WTC11 (cell line): Measurements from ENCODE around the gene HBB. TPM values are rescaled to one million over a fixed set of nuclear protein-coding genes. Genes with fewer than 3 reads are reported as not detected.

ENCODE experiments used
- ATAC-seq: fragments of 200-7000 bp; cut with Tn5 transposase; 2 replicates; pipeline ENCODE4 v1.10.0; 2021; ENCODE audit warnings: mild to moderate bottlenecking, moderate library complexity
- CTCF ChIA-PET: fragments of 300-600 bp; sonication (Branson Sonifier 250); formaldehyde crosslinking; loops from one replicate; lab custom pipeline; 2021; ENCODE audit warnings: antibody characterized with exemption; lab: Charles Lee
- POLR2A ChIA-PET: fragments of 350-600 bp; sonication (Branson Sonifier 250); formaldehyde crosslinking; loops from one replicate; lab custom pipeline; 2021; ENCODE audit warnings: antibody characterized with exemption; lab: Charles Lee
- DNase-seq: peaks from one replicate; pipeline ENCODE4 v3.0.0; 2021; ENCODE audit warnings: low spot score
- H3K27ac Mint-ChIP-seq: 2 replicates; pipeline ENCODE4 v1.8.0; 2021; ENCODE audit warnings: mixed read lengths
- H3K27me3 Mint-ChIP-seq: 2 replicates; pipeline ENCODE4 v1.8.0; 2021; ENCODE audit warnings: low read depth, mild to moderate bottlenecking, moderate library complexity, mixed read lengths
- H3K36me3 Mint-ChIP-seq: 2 replicates; pipeline ENCODE4 v1.8.0; 2021; ENCODE audit warnings: mixed read lengths
- H3K4me1 Mint-ChIP-seq: 2 replicates; pipeline ENCODE4 v1.8.0; 2022; ENCODE audit warnings: mixed read lengths
- H3K4me3 Mint-ChIP-seq: 2 replicates; pipeline ENCODE4 v1.8.0; 2021; ENCODE audit warnings: mild to moderate bottlenecking, moderate library complexity, mixed read lengths
- H3K9me3 Mint-ChIP-seq: 2 replicates; pipeline ENCODE4 v1.8.0; 2021; ENCODE audit warnings: mixed read lengths
- FOXJ3 ChIP-seq: sonication (generic); formaldehyde crosslinking; IDR thresholded peaks from 2 replicates; pipeline ENCODE4 v1.9.0; 2021; ENCODE audit warnings: missing genetic modification reagents, mild to moderate bottlenecking, borderline replicate concordance
- FOXP4 ChIP-seq: sonication (generic); formaldehyde crosslinking; IDR thresholded peaks from 2 replicates; pipeline ENCODE4 v1.8.0; 2022; ENCODE audit warnings: mild to moderate bottlenecking, missing genetic modification reagents
- MYBL2 ChIP-seq: sonication (generic); formaldehyde crosslinking; IDR thresholded peaks from 2 replicates; pipeline ENCODE4 v1.8.1; 2023; ENCODE audit warnings: mild to moderate bottlenecking, moderate library complexity, missing genetic modification reagents
- NFATC4 ChIP-seq: fragments of 250-450 bp; sonication (Bioruptor Pico); IDR thresholded peaks from 2 replicates; pipeline ENCODE4 v1.9.0; 2021; ENCODE audit warnings: mild to moderate bottlenecking
- NFE2L1 ChIP-seq: sonication (generic); formaldehyde crosslinking; IDR thresholded peaks from 2 replicates; pipeline ENCODE4 v1.8.1; 2023; ENCODE audit warnings: missing genetic modification reagents
- NR1H2 ChIP-seq: sonication (generic); formaldehyde crosslinking; IDR thresholded peaks from 2 replicates; pipeline ENCODE4 v1.9.0; 2021; ENCODE audit warnings: mild to moderate bottlenecking, moderate library complexity, missing genetic modification reagents
- NR2C2 ChIP-seq: sonication (generic); formaldehyde crosslinking; IDR thresholded peaks from 2 replicates; pipeline ENCODE4 v1.8.0; 2022; ENCODE audit warnings: mild to moderate bottlenecking, missing genetic modification reagents
- NR3C1 ChIP-seq: sonication (generic); formaldehyde crosslinking; conservative IDR thresholded peaks from 2 replicates; pipeline ENCODE4 v1.8.1; 2023; ENCODE audit warnings: low read depth, mild to moderate bottlenecking, missing genetic modification reagents
- OVOL2 ChIP-seq: fragments of 250-450 bp; sonication (Bioruptor Pico); IDR thresholded peaks from 2 replicates; pipeline ENCODE4 v1.9.0; 2021; ENCODE audit warnings: mild to moderate bottlenecking, borderline replicate concordance
- SOX15 ChIP-seq: fragments of 250-450 bp; sonication (Bioruptor Pico); IDR thresholded peaks from 2 replicates; pipeline ENCODE4 v1.9.0; 2021; ENCODE audit warnings: mild to moderate bottlenecking
- TCF7 ChIP-seq: sonication (generic); formaldehyde crosslinking; IDR thresholded peaks from 2 replicates; pipeline ENCODE4 v1.8.0; 2022; ENCODE audit warnings: mild to moderate bottlenecking, low read depth, missing genetic modification reagents, moderate library complexity
- TEAD1 ChIP-seq: sonication (generic); formaldehyde crosslinking; IDR thresholded peaks from 2 replicates; pipeline ENCODE4 v1.8.0; 2022; ENCODE audit warnings: mild to moderate bottlenecking, missing genetic modification reagents
- ZBTB43 ChIP-seq: sonication (generic); formaldehyde crosslinking; IDR thresholded peaks from 2 replicates; pipeline ENCODE4 v1.8.1; 2023; ENCODE audit warnings: mild to moderate bottlenecking, missing genetic modification reagents
- ZNF232 ChIP-seq: sonication (generic); formaldehyde crosslinking; IDR thresholded peaks from 2 replicates; pipeline ENCODE4 v1.8.0; 2022; ENCODE audit warnings: mild to moderate bottlenecking, missing genetic modification reagents
- total RNA-seq: library from RNA; stranded (reverse); gene quantifications from 3 replicates; pipeline ENCODE4 v1.2.3, GENCODE V29; 2021
- TF ChIP-seq, protein P1 (sequence below): sonication (generic); formaldehyde crosslinking; IDR thresholded peaks from 2 replicates; pipeline ENCODE4 v1.8.1; 2022; ENCODE audit warnings: low read depth, mild to moderate bottlenecking, moderate library complexity, missing genetic modification reagents, borderline replicate concordance
- TF ChIP-seq, protein P2 (sequence below): sonication (generic); formaldehyde crosslinking; IDR thresholded peaks from 2 replicates; pipeline ENCODE4 v1.8.1; 2022; ENCODE audit warnings: mild to moderate bottlenecking, missing genetic modification reagents, moderate library complexity, borderline replicate concordance
- TF ChIP-seq, protein P3 (sequence below): sonication (generic); formaldehyde crosslinking; IDR thresholded peaks from 2 replicates; pipeline ENCODE4 v1.8.0; 2022; ENCODE audit warnings: mild to moderate bottlenecking, missing genetic modification reagents
- TF ChIP-seq, protein P4 (sequence below): fragments of 250-450 bp; sonication (Bioruptor Pico); conservative IDR thresholded peaks from 2 replicates; pipeline ENCODE4 v1.9.0; 2021; ENCODE audit warnings: mild to moderate bottlenecking
- TF ChIP-seq, protein P5 (sequence below): sonication (generic); formaldehyde crosslinking; IDR thresholded peaks from 2 replicates; pipeline ENCODE4 v1.8.0; 2022; ENCODE audit warnings: missing genetic modification reagents

HBB gene
- total RNA-seq, 1 experiment from 2014 or later = not detected

- TF ChIP-seq TCF7 = no peak
- TF ChIP-seq NFE2L1 = no peak
These were observed 23.5 kb downstream of the HBB start (continued) for GRCh38 chr11:5203366-5203765.

- no peak for ATAC-seq
- POLR2A ChIA-PET = no interaction called here
- CTCF ChIA-PET = no interaction called here
- Mint-ChIP-seq H3K27me3 (no peaks in the 10 kb centered on the region), H3K36me3 (no peaks in the 10 kb centered on the region), H3K4me1 (peaks cover 23% of the 10 kb centered on the region), H3K4me3 (no peak within 1 kb of the TSS), H3K9me3 (no peaks in the 10 kb centered on the region), H3K27ac (no peak within 1 kb of the TSS)
- no peak for DNase-seq
- no peak for TF ChIP-seq MYBL2
- TF ChIP-seq FOXP4 (CRISPR knock-in tag) = no peak
- no peak for TF ChIP-seq NFE2L1
- TF ChIP-seq, protein P1, sequence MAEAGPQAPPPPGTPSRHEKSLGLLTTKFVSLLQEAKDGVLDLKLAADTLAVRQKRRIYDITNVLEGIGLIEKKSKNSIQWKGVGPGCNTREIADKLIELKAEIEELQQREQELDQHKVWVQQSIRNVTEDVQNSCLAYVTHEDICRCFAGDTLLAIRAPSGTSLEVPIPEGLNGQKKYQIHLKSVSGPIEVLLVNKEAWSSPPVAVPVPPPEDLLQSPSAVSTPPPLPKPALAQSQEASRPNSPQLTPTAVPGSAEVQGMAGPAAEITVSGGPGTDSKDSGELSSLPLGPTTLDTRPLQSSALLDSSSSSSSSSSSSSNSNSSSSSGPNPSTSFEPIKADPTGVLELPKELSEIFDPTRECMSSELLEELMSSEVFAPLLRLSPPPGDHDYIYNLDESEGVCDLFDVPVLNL = no peak
- no peak for TF ChIP-seq ZBTB43
- TF ChIP-seq SOX15 (CRISPR knock-in tag) = no peak
- no peak for TF ChIP-seq FOXJ3
- no peak for TF ChIP-seq NR3C1 (CRISPR knock-in tag)
- TF ChIP-seq, protein P2, sequence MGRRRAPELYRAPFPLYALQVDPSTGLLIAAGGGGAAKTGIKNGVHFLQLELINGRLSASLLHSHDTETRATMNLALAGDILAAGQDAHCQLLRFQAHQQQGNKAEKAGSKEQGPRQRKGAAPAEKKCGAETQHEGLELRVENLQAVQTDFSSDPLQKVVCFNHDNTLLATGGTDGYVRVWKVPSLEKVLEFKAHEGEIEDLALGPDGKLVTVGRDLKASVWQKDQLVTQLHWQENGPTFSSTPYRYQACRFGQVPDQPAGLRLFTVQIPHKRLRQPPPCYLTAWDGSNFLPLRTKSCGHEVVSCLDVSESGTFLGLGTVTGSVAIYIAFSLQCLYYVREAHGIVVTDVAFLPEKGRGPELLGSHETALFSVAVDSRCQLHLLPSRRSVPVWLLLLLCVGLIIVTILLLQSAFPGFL = no peak
- TF ChIP-seq, protein P3, sequence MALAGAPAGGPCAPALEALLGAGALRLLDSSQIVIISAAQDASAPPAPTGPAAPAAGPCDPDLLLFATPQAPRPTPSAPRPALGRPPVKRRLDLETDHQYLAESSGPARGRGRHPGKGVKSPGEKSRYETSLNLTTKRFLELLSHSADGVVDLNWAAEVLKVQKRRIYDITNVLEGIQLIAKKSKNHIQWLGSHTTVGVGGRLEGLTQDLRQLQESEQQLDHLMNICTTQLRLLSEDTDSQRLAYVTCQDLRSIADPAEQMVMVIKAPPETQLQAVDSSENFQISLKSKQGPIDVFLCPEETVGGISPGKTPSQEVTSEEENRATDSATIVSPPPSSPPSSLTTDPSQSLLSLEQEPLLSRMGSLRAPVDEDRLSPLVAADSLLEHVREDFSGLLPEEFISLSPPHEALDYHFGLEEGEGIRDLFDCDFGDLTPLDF (CRISPR knock-in tag) = no peak
- TF ChIP-seq, protein P4, sequence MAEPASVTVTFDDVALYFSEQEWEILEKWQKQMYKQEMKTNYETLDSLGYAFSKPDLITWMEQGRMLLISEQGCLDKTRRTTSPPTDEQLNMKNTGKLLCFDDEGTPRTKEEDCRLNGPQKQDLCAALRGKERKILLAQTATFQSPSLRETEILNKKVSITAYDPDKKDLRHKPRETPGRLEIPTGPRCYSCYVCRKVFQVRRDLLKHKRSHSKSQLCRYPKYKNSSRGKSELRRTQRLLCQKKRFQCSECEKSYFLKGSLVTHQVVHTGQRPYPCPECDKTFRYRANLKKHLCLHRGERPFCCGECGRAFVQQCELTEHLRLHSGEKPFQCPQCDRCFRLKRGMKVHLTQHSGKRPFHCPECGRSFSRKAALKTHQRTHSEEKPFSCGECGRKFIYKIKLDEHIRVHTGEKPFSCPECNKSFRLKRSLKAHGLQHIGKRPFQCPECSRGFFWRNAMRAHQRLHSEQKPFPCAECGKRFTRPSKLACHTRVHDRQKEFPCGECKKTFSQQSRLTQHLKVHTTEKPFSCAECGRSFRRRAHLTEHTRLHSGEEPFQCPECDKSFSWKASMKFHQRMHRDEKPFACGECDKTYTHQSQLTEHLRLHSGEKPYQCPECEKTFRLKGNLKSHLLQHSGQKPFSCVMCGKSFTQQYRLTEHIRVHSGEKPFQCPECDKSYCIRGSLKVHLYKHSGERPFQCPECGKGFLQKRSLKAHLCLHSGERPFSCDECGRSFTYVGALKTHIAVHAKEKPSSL (CRISPR knock-in tag) = no peak
- TF ChIP-seq TEAD1 (CRISPR knock-in tag) = no peak
- TF ChIP-seq ZNF232 (CRISPR knock-in tag) = no peak
- no peak for TF ChIP-seq OVOL2
These were observed 26.3 kb downstream of the HBB start, which contains the start of gene OR51V1 for GRCh38 chr11:5200582-5200981. OR51V1 (minus strand) TSS chr11:5200682; CDS start chr11:5200682, 0 bp downstream.

GRCh38 chr11:5198285-5198684 lies 28.6 kb downstream of the HBB start:
- H3K27me3 Mint-ChIP-seq = no peaks in the 10 kb centered on the region
- POLR2A ChIA-PET = no interaction called here
- no peak overlapping the region for H3K4me3 Mint-ChIP-seq
- CTCF ChIA-PET = no interaction called here
- DNase-seq = no peak
- H3K27ac Mint-ChIP-seq = no peak overlapping the region
- peaks cover 7% of the 10 kb centered on the region for H3K9me3 Mint-ChIP-seq
- no peak for ATAC-seq
- H3K36me3 Mint-ChIP-seq = no peaks in the 10 kb centered on the region
- H3K4me1 Mint-ChIP-seq = peaks cover 23% of the 10 kb centered on the region
- no peak for TF ChIP-seq NR1H2 (CRISPR knock-in tag)
- TF ChIP-seq NR2C2 (CRISPR knock-in tag) = no peak
- TF ChIP-seq, protein P5, sequence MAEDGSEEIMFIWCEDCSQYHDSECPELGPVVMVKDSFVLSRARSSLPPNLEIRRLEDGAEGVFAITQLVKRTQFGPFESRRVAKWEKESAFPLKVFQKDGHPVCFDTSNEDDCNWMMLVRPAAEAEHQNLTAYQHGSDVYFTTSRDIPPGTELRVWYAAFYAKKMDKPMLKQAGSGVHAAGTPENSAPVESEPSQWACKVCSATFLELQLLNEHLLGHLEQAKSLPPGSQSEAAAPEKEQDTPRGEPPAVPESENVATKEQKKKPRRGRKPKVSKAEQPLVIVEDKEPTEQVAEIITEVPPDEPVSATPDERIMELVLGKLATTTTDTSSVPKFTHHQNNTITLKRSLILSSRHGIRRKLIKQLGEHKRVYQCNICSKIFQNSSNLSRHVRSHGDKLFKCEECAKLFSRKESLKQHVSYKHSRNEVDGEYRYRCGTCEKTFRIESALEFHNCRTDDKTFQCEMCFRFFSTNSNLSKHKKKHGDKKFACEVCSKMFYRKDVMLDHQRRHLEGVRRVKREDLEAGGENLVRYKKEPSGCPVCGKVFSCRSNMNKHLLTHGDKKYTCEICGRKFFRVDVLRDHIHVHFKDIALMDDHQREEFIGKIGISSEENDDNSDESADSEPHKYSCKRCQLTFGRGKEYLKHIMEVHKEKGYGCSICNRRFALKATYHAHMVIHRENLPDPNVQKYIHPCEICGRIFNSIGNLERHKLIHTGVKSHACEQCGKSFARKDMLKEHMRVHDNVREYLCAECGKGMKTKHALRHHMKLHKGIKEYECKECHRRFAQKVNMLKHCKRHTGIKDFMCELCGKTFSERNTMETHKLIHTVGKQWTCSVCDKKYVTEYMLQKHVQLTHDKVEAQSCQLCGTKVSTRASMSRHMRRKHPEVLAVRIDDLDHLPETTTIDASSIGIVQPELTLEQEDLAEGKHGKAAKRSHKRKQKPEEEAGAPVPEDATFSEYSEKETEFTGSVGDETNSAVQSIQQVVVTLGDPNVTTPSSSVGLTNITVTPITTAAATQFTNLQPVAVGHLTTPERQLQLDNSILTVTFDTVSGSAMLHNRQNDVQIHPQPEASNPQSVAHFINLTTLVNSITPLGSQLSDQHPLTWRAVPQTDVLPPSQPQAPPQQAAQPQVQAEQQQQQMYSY (CRISPR knock-in tag) = no peak
- no peak for TF ChIP-seq NR3C1 (CRISPR knock-in tag)
- TF ChIP-seq NFATC4 (CRISPR knock-in tag) = no peak
- TF ChIP-seq ZNF232 (CRISPR knock-in tag) = no peak
- TF ChIP-seq, protein P4 (CRISPR knock-in tag) = no peak
